Muscle of back (tissue), 11 donors: ENCODE measurements around the gene PDXK. TPM values are rescaled to one million over a fixed set of nuclear protein-coding genes. Genes with fewer than 3 reads are reported as not detected.
A peak's percentile ranks its signal among the peaks of the same experiment; 100 is the strongest.

Experiments
- DNase-seq, 3 donors: peaks; one replicate each; pipeline versions ENCODE4 v3.0.0 to v3.0.0-alpha.2; 2013
- polyA plus RNA-seq, 10 donors: library from polyadenylated mRNA; unstranded; fragments of 120-200 nt; gene quantifications; one replicate each; pipeline ENCODE4 v1.2.1, GENCODE V29; 2013; ENCODE audit not compliant: insufficient read length in 10 of 10

The PDXK gene
- polyA plus RNA-seq, 10 donors = 18.1 to 31.3 (median 24.0) TPM

DNA sequence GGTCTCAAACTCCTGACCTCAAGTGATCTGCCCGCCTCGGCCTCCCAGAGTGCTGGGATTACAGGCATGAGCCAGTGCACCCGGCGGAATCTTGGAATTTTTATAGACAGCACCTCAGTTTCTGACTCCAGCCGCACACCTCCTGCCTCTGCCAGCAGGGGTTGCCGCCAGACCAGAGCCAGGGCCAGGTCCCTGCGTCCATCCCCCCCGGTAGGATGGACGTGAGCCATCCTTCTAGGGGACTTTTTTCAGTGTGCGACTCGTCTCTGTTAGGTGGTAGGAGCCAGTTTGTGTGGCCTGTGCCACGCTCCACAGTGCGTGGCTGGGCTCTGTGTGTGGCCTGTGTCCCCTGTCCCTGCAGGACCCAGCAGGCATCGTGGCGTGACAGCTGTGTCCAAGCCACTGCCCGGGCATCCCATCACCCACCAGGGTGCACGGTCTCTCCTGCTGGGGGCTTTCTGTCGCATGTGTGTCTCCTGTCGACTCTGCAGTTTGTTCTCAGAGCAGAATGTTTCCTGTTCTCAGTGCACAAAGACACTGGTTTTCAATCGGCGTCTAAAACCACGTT lies 41.5 kb downstream of the PDXK start:
- no peak for DNase-seq

DNA sequence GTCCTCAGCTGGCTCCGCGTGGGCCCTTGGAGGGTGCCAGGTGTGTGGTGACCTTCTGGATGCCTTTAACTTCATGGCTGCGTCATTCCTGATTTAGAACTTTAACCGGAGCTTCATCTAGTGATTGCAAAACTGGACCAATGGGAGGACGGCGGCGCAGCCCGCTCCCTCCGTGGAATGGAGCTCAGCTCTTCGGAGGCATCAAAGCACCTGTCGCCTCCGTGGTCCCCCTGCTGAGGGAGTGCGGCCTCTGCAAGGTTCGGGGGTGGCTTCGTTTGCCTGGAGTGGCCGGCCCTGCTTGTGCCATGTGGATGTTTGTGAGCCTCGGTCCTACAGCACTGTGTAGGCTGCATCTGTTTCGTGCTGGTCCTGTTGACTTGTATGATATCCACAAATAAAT lies 43.0 kb downstream of the PDXK start:
- no peak for DNase-seq

DNA sequence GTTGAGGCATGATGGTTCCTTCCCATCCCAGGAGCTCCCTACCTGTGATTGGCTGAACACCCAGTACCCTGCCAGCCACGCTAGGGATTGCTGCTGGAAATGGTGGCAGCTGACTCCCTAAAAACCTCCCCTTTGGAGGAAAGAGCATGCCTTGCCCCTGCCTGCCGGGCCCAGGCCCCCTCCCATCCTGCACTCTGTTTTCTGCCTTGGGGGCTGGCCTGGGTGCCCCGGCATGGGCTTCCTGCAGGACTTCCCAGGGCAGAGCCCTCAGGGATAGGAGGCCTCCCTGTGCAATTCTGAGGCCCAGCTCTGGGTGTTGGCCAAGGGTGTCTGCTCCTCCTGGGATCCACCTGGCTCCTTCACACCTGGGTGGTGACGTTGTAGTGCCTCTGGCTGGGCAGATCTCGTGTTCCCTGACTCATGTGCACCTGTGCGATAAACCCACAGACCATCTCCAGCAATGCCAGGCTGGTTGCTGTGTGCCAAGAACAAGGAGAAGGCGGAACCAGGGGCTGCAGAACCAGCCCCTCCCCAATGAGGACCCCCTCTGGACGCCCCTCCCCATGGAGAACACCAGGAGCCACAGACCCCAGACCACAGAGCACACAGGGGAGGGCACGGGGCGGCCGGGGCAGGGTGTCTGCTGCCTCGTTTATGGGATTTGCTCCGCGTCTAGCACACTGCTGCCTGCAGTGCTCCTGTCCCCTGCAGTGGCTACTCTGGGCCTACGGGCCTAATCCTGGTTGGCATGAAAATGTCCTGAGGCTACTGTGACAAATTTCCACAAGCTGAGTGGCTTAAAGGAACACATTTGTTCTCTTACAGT lies 43.6 kb downstream of the PDXK start:
- DNase-seq = no peak

DNA sequence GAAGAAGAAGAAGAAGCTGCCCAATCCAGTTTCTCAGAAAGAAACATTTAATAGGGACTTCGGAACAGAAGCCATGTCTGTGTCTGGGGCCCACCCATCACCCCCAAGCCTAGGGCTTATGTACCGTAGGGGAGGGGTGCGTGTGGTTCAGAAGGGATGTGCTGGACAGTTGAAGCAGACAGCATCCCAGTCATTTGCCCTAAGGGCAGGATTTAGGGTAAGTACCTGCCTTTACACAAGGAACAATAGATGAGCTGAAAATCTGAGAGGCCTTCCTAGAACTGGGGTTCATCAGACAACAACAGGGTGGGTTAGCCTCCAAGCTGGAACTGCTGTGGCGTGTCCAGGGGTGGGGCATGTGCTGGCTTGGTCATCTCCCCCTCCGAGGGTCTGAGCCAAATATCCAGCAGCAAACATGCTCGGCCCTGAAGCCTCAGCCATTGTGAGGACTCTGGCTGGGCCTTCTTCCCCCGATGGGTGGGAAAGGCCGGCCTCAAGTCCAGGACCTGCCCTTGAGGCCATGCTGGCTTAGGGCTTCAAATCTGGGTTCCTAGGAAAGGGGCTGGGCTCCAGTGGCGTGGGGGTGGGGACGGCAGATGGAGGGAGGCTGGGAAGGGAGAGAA lies 45.1 kb downstream of the PDXK start:
- no peak for DNase-seq

DNA sequence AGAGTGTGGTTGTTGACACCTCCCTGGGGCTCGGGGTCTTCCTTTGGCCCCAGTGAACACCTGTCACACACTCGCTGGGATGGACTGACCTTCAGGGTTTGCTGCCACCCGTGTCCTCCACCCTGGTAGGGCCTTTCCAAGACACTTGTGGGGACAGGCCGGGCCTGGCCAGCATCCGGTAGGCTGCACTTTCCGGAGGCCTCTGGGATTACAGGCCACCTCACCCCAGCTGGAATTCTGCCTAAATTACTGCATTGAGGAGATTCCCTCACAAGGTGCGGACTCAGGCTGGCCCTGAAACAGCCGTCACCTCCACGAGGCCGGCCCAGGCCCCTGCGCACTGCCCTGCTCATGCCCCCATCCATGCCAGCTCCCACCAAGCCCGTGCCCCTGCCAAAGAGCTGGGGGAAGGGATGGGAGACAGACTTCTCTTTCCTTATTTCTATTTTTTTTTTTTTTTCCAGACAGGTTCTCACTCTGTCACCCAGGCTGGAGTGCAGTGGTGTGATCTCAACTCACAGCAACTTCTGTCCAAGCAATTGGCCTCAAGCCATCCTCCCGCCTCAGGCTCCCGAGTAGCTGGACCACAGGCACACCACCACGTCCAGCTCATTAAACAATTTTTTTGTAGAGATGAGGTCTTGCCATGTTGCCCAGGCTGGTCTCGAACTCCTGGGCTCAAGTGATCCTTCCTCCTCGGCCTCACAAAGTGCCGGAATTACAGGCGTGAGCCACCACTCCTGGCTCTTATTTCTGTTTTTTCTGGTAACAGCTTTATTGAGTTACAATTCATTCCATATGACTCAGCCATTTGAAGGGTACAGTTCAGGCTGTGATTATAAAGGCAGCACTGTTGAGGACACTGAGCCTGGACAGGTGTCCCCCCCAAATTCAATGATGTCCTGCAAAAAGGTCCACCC lies 45.9 kb downstream of the PDXK start:
- no peak for DNase-seq

DNA sequence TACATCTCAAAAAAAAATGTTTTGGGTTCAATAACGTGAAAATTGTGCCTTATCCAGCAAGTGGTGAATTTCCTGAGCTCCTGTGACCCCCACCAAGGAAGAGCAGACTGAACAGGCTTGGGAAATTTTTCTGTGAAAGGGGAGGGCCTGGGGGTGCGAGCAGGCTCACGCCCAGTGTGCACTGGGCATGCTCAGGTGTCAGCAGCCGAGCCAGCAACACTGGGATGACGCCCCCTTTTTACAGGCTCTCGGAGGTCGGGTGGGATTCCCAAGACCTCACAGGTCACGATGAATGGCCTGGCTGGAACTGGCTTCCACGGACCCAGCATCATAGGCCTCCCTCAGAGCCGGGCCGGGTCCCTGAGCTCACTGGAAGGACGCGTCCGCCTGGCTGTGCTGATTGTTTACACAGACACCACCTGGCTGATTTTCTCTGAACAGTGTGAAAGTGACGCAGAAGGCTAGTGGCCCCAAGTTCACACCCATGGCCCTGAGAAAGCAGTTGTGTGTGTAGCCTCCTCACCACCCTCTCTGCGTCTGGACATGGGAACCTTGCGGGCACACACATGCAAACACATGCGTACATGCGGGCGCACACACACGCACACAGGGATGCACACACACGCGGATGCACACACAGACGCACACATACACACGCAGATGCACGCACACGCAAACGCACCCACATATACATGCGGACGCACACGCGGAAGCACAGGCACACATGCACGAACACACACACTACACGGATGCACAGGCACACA lies 48.0 kb downstream of the PDXK start:
- DNase-seq = no peak

DNA sequence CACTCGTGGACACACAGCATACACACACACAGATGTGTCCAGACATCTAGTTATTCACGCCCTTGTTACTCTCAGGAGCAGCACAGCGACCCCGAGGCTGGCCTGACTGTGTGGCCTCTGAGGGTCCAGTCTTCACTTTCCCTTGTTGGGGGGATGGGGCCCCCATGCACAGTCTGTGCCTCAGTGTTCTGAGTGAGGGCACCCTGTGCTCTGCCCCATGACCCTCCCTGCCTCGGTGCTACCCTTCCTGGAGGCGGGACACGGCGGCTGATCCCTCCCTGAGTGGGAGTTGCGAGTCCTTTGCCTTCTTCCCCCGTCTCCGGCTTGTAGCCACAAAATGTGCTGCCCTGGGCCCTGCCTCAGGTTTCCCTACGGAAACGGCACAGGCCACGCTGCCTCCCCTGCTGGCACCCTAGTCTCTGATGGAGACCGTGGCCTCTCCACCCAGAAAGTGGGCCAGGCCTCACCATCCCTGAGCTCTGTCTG lies 48.6 kb downstream of the PDXK start:
- DNase-seq = no peak

DNA sequence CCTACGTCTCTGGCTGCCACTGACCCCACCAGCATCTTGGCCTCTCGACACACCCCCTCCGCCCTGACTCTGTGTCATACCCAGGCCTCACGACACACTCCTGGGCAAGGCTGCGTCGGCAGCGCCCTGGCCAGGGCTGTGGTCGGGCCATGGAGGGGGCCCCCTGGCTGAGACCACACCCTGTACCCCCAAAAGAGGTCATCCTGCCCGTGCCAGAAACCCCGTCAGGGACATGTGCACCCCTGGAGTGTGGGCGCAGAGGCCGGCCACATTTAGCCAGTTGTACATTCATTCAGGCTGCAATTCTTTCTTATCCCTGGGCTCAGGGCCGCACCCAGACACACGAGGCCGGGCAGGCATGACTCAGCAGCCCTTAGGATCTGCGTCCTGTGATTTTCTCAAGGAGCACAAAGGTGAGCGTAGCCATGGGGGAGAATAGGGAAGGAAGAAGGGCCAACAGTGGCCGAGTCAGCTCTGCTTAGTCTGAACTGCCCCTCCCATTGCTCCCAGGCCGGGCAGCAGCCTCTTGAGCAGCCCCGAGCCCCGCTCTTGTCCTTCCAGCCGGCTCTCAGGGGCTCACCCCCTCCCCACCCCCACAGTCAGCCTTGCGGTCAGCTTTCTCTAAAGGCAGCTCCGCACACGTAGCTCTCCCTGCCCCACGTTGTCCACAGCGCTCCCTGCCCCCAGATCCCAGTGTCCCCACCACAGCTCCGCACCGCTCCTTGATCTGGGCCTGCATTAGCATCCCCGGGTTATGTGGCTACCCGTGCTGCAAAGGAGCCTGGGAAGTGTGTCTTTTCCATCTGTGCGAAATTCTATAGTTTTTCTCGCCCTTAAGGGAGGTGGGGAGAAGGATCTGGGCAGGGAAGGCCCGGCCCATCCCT lies 49.3 kb downstream of the PDXK start:
- DNase-seq = peak in 1 of 3 donors; percentile 33

DNA sequence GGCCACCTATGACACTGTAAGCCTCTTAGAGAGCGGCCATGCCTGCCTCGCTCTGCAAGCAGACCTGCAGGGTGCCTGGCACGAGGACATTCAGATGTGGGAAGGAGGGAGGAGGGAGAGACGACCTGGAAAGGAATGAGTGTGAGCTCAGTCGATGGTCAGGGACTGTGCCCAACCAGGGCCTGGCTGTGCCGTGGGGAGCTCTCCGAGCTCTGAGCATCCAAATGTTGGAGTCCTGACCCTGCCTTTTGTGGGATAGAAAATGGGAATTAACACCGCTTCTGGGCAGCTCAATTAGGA lies 49.9 kb downstream of the PDXK start:
- no peak for DNase-seq

DNA sequence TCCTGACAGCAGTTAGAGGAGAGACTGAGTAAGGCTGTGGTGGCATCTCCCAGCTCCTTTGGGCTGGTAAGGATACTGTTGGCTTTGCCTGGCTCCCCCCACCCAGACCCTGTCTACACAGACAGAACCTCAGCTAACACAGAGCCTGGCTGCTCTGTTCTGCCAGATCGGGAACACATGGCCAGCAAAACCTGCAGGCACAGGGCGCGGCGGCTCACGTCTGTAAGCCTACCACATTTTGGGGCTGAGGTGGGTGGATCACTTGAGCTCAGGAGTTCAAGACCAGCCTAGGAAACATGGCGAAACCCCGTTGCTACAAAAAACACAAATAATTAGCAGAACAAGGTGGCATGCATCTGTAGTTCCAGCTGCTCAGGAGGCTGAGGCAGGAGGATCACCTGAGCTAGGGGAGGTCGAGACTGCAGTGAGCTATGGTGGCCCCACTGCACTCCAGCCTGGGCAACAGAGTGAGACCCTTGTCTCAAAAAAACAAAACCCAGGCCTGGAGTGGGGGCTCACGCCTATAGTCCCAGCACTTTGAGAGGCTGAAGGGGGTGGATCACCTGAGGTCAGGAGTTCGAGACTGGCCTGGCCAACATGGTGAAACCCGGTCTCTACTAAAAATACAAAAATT lies 50.5 kb downstream of the PDXK start:
- no peak for DNase-seq

DNA sequence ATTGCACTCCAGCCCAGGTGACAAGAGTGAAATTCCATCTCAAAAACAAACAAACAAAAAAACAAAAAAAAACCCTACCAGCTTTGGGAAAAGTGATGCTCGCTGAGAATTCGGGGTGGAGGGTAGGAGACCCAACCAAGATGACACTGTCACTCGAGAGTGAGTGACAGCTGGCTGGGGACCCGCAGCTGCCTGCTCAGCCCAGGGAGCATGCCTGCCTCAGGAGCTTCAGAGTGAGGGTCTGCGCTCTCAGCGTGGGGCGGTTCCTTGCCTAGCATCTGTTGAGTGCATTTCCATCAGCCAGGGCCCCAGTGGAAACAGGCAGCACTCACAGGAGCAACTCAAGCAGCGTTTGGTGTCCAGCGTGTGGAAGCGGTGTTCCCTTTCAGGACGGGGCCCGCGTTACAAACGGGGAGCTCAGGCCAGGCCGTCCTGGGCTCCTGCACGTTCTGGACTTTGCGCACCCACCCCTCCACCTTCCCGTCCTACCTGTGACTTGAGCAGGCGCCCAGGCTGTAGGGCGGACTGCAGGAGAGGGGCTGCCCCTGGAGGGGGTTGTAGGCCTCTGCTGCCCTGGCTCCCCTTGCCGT lies 51.2 kb downstream of the PDXK start:
- no peak for DNase-seq

DNA sequence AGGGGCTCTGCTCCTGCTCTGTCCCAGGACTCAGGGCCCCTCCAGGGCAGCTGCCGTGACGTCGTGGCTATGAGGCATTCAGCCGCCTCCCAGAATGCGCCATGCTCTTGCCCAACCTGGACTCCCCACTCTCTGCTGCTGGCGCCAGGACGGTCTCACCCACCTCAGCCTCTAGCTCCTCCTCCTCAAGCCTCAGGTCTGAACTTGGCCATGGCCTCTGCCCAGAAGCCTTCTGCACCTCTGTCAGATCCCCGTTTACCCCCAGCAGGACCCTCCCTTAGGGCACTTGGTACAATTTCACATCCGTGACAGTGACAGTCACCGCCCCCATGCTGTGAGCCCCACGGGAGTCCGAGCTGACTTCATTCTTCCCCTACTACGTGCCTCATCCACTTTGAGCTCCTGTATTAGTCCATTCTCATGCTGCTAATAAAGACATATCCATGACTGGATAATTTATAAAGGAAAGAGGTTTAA lies 52.3 kb downstream of the PDXK start:
- no peak for DNase-seq

DNA sequence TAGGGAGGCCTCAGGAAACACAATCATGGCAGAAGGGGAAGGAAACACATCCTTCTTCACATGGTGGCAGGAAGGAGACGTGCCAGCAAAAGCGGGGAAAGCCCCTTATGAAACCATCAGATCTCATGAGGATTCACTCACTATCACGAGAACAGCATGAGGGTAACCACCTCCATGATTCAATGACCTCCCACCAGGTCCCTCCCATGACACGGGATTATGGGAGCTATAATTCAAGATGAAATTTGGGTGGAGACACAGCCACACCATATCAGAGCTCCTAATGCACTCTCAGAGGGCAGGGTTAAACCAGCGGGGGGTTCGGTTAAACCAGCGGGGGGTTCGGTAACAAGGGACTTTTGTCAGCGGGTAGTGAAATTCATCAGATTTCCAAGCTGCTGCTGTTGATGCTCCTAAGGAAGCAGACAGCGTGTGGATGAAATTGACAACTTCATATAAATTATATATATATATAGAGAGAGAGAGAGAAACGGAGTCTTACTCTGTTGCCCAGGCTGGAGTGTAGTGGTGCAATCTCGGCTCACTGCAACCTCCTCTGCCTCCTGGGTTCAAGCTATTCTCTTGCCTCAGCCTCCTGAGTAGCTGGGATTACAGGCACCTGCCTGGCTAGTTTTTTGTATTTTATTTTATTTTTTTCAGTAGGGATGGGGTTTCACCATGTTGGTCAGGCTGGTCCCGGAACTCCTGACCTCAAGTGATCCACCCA lies 52.9 kb downstream of the PDXK start:
- DNase-seq = no peak

DNA sequence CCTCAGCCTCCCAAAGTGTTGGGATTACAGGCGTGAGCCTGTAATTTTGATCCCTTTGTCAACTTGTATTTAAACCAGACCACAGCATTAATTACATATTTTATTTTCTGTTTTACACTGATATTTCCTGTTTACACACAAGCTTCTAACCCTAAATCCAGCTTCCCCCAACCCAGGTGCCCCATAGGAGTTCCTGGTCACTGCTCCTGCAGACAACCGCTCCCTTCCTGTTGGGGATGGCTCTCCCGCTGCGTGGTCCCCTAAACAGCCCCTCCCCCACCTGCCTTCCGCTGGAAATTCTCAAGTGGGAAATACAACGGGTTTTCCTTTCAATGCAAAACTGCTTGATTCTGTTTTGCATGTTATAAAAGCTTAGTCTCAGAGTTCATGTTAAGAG lies 53.5 kb downstream of the PDXK start:
- DNase-seq = no peak

DNA sequence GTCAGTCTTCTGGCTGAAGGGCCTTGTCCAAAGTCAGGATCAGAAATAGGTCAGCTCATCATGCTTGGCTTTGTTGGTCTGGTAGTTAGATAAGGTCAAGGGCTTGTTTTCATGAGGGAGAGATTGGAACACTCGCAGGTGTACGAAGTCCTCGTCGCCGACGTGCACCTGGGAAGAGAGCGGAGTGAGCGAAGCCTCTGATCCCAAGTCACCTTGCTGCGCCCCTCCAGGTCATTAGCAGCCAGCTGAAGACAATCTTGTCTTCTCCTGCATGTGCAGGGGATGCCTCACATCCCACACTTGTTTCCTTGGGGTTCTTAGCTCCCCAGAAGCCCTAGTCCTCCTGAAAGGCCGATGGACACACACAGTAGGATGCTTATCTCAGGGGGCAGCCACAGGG lies 55.2 kb downstream of the PDXK start:
- no peak for DNase-seq

DNA sequence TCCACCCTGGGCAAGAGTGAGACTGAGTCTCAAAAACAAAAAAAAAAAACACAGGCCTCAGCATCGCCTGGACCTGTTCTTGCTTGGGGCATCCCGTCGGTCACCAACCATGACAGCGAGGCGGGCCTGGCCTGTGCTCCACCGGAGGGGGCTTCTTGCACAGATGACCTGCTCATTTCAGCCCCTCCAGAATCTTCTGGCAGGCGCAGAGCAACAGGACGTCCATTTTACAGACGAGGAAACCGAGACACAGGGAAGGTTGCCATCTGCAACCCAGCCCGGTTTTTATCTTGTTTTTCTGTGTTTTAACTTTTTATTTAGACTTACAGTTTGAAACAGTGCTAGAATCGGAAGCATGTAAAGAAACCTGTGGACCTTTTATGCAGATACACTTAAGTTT lies 56.3 kb downstream of the PDXK start:
- no peak for DNase-seq

DNA sequence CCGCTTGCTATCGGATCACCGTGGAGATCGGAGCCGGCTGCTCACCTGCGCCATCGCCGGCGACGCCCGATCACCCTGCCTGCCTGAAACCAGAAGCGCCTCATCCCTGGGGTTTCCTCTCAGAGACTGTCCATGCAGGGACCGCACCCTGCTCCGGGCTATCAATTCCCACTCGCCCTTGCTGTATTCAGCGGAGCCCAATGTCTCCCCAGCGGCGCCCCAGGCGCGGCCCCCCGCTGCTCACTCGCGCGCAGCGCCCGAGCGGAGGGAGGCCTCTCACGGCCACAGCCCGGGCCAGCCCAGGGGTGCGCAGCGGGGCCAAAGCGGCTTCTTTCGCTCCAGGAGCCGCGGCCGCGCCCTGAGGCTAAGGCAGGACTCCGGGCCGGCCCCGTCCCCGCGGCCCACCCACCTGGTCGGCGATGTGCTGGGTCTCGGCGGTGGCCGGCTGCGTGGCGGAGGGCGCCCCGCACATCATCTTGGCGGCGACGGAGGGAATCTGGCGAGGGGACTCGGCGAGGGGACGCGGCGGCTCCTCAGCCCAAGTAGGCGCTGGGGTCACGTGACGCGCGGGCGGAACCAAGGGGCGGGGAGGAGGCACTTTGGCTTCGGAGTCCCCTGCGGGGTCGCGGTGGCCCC lies 57.0 kb downstream of the PDXK start, which contains the start of gene CSTB:
TSS of gene CSTB (minus strand) at position 514 of the 636 bp plus-strand sequence. CDS start at position 475, 39 bp downstream.
- peak; percentile 69 to 94 (median 81) for DNase-seq

DNA sequence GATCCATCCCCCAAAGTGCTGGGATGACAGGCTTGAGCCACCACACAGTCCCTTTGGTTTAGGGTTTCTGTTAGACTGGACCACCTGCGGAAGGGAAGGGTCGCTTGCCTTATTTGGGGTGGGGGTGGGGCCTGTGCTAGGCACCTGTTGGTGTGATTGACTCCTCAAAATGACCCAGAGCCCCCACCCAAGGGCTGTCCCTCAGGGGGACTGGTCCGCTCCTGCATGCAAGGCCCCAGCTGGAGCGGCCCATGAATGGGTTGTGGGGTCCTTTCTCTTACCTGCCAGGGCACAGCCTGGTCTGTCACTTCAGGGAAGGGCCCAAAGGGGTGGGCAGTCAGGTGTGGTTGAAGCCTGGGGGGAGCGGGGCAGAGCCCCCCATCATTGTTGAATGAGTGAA lies 59.0 kb downstream of the PDXK start:
- DNase-seq = no peak
